ENCODE data around the gene HOOK1. TPM values are rescaled to one million over a fixed set of nuclear protein-coding genes. Genes with fewer than 3 reads are reported as not detected.

HOOK1 gene
- total RNA-seq, 1 donor from 2014 or later = 2.1 TPM

- peaks cover 16% of the 10 kb centered on the region for H3K4me1 Mint-ChIP-seq
- no peak overlapping the region for H3K4me3 Mint-ChIP-seq
- peak; percentile 79 for TF ChIP-seq CTCF (conservative IDR thresholded peaks at IDR 0.05)
- H3K27ac Mint-ChIP-seq (ENCODE audit: unreplicated experiment) = no peak overlapping the region
- H3K36me3 Mint-ChIP-seq (ENCODE audit: low read depth) = peaks cover 3% of the 10 kb centered on the region
- peaks cover 7% of the 10 kb centered on the region for H3K9me3 Mint-ChIP-seq
- H3K27me3 Mint-ChIP-seq (ENCODE audit: low read depth) = no peaks in the 10 kb centered on the region
- peak; percentile 71 for DNase-seq (ENCODE audit: low read depth, low spot score)
Observed at GRCh38 chr1:59879574-59879973, 64.8 kb downstream of the HOOK1 start.

- DNase-seq (ENCODE audit: low read depth, low spot score) = no peak
- H3K27ac Mint-ChIP-seq (ENCODE audit: unreplicated experiment) = no peak overlapping the region
- peaks cover 7% of the 10 kb centered on the region for H3K9me3 Mint-ChIP-seq
- H3K4me1 Mint-ChIP-seq = peaks cover 16% of the 10 kb centered on the region
- peaks cover 3% of the 10 kb centered on the region for H3K36me3 Mint-ChIP-seq (ENCODE audit: low read depth)
- no peaks in the 10 kb centered on the region for H3K27me3 Mint-ChIP-seq (ENCODE audit: low read depth)
- no peak overlapping the region for H3K4me3 Mint-ChIP-seq
- TF ChIP-seq CTCF (conservative IDR thresholded peaks at IDR 0.05) = no peak
Observed at GRCh38 chr1:59879996-59880505, 65.3 kb downstream of the HOOK1 start.

GRCh38 chr1:59880735-59881134 lies 66.0 kb downstream of the HOOK1 start:
- Mint-ChIP-seq H3K9me3 (peaks cover 7% of the 10 kb centered on the region), H3K4me3 (no peak overlapping the region), H3K27me3 (ENCODE audit: low read depth) (no peaks in the 10 kb centered on the region), H3K27ac (ENCODE audit: unreplicated experiment) (no peak overlapping the region), H3K36me3 (ENCODE audit: low read depth) (peaks cover 3% of the 10 kb centered on the region), H3K4me1 (peaks cover 16% of the 10 kb centered on the region)
- no peak for TF ChIP-seq CTCF (conservative IDR thresholded peaks at IDR 0.05)
- no peak for DNase-seq (ENCODE audit: low read depth, low spot score)

- Mint-ChIP-seq H3K27me3 (ENCODE audit: low read depth) (no peaks in the 10 kb centered on the region), H3K9me3 (peaks cover 17% of the 10 kb centered on the region), H3K36me3 (ENCODE audit: low read depth) (peaks cover 6% of the 10 kb centered on the region), H3K4me1 (peaks cover 7% of the 10 kb centered on the region), H3K27ac (ENCODE audit: unreplicated experiment) (no peak overlapping the region), H3K4me3 (no peak overlapping the region)
- no peak for DNase-seq (ENCODE audit: low read depth, low spot score)
- TF ChIP-seq CTCF (conservative IDR thresholded peaks at IDR 0.05) = no peak
Observed at GRCh38 chr1:59885160-59885832, 70.5 kb downstream of the HOOK1 start.

- H3K4me1 Mint-ChIP-seq = peaks cover 5% of the 10 kb centered on the region
- no peak overlapping the region for H3K27ac Mint-ChIP-seq (ENCODE audit: unreplicated experiment)
- H3K4me3 Mint-ChIP-seq = no peak overlapping the region
- TF ChIP-seq CTCF (conservative IDR thresholded peaks at IDR 0.05) = no peak
- H3K27me3 Mint-ChIP-seq (ENCODE audit: low read depth) = no peaks in the 10 kb centered on the region
- H3K9me3 Mint-ChIP-seq = peaks cover 10% of the 10 kb centered on the region
- H3K36me3 Mint-ChIP-seq (ENCODE audit: low read depth) = peaks cover 9% of the 10 kb centered on the region
- DNase-seq (ENCODE audit: low read depth, low spot score) = no peak
Observed at GRCh38 chr1:59892841-59893811, 78.4 kb downstream of the HOOK1 start.
